Measurements from ENCODE around the gene PVALEF. TPM values are rescaled to one million over a fixed set of nuclear protein-coding genes. Genes with fewer than 3 reads are reported as not detected.

Gene PVALEF
- polyA plus RNA-seq, 1 of the 3 experiments (the other 2 are of a cell fraction) = not detected

- Histone ChIP-seq H3K27me3 (ENCODE audit: insufficient read depth) (no peaks in the 10 kb centered on the region), H3K27ac (ENCODE audit: low read depth in 2 of 2, low read length in 1 of 2) (no peak overlapping the region), H2AFZ (ENCODE audit: low read depth) (no peak overlapping the region), H3K4me3 (ENCODE audit: low read depth in 2 of 2, low read length in 1 of 2) (no peak overlapping the region), H4K20me1 (ENCODE audit: insufficient read depth) (no peaks in the 10 kb centered on the region), H3K9me2 (no peaks in the 10 kb centered on the region), H3K9ac (no peak overlapping the region), H3K9me3 (no peaks in the 10 kb centered on the region), H3K4me1 (ENCODE audit: control insufficient read depth in 1 of 2, insufficient read depth in 2 of 2, low read depth in 1 of 2, low read length in 1 of 2) (peaks cover 0 to 7% of the 10 kb centered on the region in 2 experiments; a peak in 1 of 4 replicates), H3K79me2 (ENCODE audit: insufficient read depth) (no peaks in the 10 kb centered on the region), H3F3A (replicated peaks; ENCODE audit: insufficient read depth) (peaks cover 5% of the 10 kb centered on the region), H3K4me2 (no peak overlapping the region), H3K36me3 (replicated peaks in 1 of 2; ENCODE audit: control insufficient read depth in 1 of 2, insufficient read depth in 2 of 2, low read length in 1 of 2) (no peaks in the 10 kb centered on the region)
- ChIA-PET CTCF (interaction anchor here (1.9 kb wide), 1 partner anchor 41 kb away, joined by 9 read pairs; no protein-coding TSS in a partner anchor), POLR2A (no interaction called here)
- 82% methylated on average over 9 of the region's 10 CpGs for WGBS (ENCODE audit: low lambda C conversion rate)
- DNase-seq = no peak
- TF ChIP-seq CTCF (IDR thresholded peaks at IDR 0.05) (no peak), TAF1 (IDR thresholded peaks at IDR 0.05; ENCODE audit: borderline replicate concordance, low read depth, low read length) (no peak), MEF2A (IDR thresholded peaks at IDR 0.05; ENCODE audit: borderline replicate concordance, low read depth) (no peak), USF1 (IDR thresholded peaks at IDR 0.05; ENCODE audit: borderline replicate concordance, low read depth) (no peak), FOSL2 (IDR thresholded peaks at IDR 0.05; ENCODE audit: borderline replicate concordance, low read depth) (no peak), EP300 (IDR thresholded peaks at IDR 0.05; ENCODE audit: borderline replicate concordance in 1 of 2, low read depth in 1 of 2, low read length in 1 of 2) (no peak), POLR2AphosphoS5 (IDR thresholded peaks at IDR 0.05; ENCODE audit: low read depth, low read length) (no peak), SIN3A (IDR thresholded peaks at IDR 0.05; ENCODE audit: borderline replicate concordance, low read depth, low read length) (no peak), TCF12 (IDR thresholded peaks at IDR 0.05) (no peak), PBX3 (IDR thresholded peaks at IDR 0.05) (no peak), RFX5 (IDR thresholded peaks at IDR 0.05; ENCODE audit: low read length) (no peak), TEAD4 (IDR thresholded peaks at IDR 0.05; ENCODE audit: borderline replicate concordance, insufficient read depth) (no peak), REST (IDR thresholded peaks at IDR 0.05; ENCODE audit: low read depth, low read length) (no peak), MXI1 (IDR thresholded peaks at IDR 0.05; ENCODE audit: low read depth, low read length) (no peak), NRF1 (IDR thresholded peaks at IDR 0.05; ENCODE audit: low read depth, low read length) (no peak), USF2 (IDR thresholded peaks at IDR 0.05; ENCODE audit: borderline replicate concordance, low read depth, low read length) (no peak)
Measured at GRCh38 chr17:81183316-81183715, 18.0 kb downstream of the PVALEF start.
